T-helper 1 cell treated with Interleukin-12 subunit alpha and Interleukin-12 subunit beta and Interleukin-4 antibody, amounts not matched to agents 30 ng/mL and 1 ng/mL, for 36 hours (primary cell): ENCODE results near the gene NOL9. TPM values are rescaled to one million over a fixed set of nuclear protein-coding genes. Genes with fewer than 3 reads are reported as not detected.

Source experiments
- intact Hi-C: fragments of 100-400 bp; cut with micrococcal nuclease; formaldehyde crosslinking; loops from one replicate; pipeline ENCODE4 v1.15.1; 2024
- total RNA-seq: library from RNA; stranded (reverse); gene quantifications from 2 replicates; pipeline ENCODE4 v1.2.3, GENCODE V29; 2022

The NOL9 gene
- total RNA-seq, 1 donor from 2014 or later, result 54.5 TPM

GRCh38 chr1:6491081-6491449, 63.2 kb downstream of the NOL9 start:
- intact Hi-C loops, result loop anchor here (2.0 kb wide), 2 partner anchors 54 to 112 kb away; partner anchors contain the start of gene KLHL21

- intact Hi-C loops, result loop anchor here (1.0 to 2.0 kb wide), 5 partner anchors 24 to 112 kb away; partner anchors contain the start of genes KLHL21, NOL9 and TNFRSF25
These were observed 63.9 kb downstream of the NOL9 start for GRCh38 chr1:6490181-6491080.

GRCh38 chr1:6489799-6490180, 64.5 kb downstream of the NOL9 start:
- intact Hi-C loops, result loop anchor here (1.0 to 5.0 kb wide), 7 partner anchors 23 to 1158 kb away; partner anchors contain the start of genes KLHL21, NOL9 and TNFRSF25

- intact Hi-C loops, result loop anchor here (5.0 kb wide), 2 partner anchors 232 to 1158 kb away; no protein-coding TSS in a partner anchor
These were observed 64.9 kb downstream of the NOL9 start for GRCh38 chr1:6489383-6489765.

DNA sequence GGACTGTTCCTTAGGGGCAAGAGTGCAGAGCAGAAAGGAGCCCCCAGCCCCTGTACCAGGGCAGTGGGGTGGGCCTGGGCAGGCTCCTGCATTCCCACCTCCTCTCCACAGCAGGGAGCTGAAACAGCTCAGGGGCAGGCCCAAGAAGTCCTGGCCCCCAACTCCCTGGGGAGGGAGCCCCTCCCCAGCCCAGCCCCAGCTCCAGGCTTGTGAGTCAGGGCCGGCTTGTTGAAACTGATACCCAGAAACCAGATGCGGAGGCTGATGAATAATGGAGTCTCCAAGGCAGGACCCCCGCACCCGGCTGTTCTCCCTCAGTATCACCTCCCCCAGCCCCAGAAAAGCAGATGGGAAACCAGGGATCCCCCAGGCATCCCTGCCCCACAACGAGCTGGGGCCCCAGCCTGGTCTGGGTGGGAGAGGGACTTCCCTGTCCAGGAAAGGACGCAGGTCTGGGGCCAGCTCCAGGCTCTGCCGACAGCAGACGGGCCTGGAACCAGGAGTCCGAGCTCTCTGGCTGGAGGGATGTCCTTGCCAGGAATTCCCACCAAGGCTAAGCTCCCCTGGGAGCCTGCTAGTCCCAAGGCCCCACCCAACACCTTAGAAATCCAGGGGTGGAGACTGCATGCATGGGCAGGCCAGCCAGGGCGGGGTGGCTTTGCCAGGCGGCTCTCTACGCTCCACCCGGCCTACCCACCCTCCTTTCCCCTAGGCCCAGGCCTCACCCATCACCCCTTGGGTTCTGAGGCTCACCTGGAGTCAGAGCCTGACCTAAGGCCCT, 65.5 kb downstream of the NOL9 start:
- intact Hi-C loops, result loop anchor here (5.0 kb wide), 2 partner anchors 231 to 1159 kb away; no protein-coding TSS in a partner anchor

- intact Hi-C loops, result loop anchor here (5.0 kb wide), 2 partner anchors 231 to 1159 kb away; no protein-coding TSS in a partner anchor
These were observed 66.4 kb downstream of the NOL9 start for GRCh38 chr1:6487804-6488484.

DNA sequence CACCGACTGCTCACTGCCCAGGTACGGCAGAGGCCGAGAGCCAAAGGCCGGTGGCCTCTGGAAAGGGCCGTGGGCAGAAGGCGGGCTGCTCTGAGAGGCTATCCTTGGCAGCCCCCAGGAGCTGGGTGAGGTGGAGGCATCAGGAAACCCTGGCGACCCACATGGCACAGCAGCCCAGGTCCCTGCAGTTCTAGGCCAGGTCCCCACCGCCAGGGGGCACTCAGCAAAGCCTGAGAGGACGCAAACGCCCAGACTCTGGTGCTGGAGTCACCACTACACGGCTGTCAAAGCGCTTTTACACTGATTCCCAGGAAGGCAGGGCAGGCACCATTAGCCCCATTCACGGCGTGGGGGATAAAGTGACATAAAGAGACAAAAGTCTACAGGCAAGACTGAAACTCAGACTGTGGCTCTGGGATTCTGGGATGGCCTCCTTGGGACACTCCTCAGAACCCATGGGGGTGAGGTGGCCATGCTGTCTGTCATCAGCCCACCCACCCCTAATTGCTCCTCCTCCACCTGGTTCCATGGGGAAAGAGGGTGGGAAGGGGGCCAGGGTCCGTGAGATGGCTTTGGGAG, 67.8 kb downstream of the NOL9 start:
- intact Hi-C loops, result loop anchor here (1.0 to 5.0 kb wide), 6 partner anchors 37 to 1161 kb away; partner anchors contain the start of gene NOL9

DNA sequence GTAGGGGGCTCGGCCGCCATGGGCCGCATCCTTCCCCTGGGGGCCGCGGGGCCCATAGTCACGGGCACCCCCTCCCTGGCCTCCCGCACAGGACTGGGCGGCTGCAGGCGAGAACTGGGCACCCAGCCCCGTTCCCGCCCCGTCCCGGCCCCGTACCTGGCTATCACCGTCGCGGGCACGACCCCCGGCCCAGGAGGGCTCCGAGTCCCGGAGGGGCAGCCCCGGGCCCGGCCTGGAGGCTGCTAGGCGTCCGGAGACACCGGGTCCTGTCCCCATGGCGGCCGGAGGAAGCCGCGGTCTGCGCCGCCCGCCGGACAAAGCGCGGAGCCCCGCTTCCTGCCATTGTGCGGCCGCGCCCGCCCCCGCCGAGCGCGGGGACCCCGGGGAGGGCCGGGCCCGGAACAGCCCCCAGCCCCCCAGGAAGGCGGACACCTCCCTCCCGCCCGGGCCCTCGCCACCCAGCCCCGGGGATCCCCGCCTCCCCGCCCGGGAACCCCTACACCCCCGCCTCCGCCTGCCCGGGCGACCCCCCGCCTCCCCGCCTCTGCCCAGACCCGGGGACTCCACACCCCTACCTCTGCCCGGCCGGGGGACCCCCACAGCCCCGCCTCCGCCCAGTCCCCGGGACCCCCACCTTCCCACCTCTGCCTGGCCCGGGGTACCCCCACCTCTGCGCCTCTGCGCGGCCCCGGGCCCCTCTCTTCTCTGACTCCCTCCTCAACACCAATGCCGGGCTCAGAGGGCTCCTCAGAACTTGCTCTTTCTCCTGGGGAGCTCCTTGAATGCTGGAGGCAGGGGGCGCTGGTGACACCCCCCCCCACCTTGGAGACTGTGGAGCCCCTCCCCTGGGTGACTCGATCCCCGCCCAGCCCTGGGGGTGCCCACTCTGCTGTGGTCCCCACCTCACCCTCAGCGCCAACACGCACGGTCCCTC, 68.9 kb downstream of the NOL9 start:
- intact Hi-C loops, result loop anchor here (1.0 to 5.0 kb wide), 6 partner anchors 38 to 1162 kb away; partner anchors contain the start of gene NOL9

DNA sequence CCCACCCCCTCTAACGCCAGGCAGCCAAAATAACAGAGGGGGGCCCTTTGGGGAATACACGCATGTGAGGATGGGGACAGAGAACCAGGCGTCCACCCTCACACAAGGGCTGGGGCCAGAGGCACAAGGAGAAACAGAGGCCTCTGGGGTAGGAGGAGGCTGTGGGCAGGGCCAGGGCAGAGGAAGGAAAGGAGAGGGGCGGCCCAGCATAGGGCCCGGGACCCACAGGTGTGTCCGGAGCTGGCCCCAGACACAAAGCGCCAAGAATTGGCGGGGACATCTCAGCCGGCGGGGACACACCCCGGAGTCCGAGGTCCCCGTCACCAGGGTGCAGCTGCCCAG, 69.5 kb downstream of the NOL9 start:
- intact Hi-C loops, result loop anchor here (5.0 kb wide), 2 partner anchors 227 to 1163 kb away; no protein-coding TSS in a partner anchor

- intact Hi-C loops, result no loop called here
These were observed 70.6 kb downstream of the NOL9 start for GRCh38 chr1:6483761-6484117.

- intact Hi-C loops, result no loop called here
These were observed 71.1 kb downstream of the NOL9 start for GRCh38 chr1:6483017-6483760.

DNA sequence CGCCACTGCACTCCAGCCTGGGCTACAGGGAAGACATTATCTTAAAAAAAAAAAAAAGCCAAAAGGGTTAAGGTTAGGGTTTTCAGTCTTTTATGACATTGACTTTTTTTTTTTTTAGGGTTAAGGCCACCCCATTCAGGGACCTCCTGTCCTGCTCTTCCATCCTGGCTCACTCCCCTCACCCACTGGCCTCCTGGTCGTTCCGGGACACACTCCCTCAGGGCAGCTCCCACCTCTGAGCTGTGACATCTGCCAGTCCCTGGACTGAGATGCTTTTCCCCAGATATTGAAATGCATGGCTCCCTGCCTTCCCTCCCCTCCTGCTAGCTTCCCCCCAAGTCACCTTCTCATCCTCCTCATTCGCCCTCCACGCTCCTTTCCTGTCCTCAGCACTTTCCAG, 72.5 kb downstream of the NOL9 start:
- intact Hi-C loops, result no loop called here

- intact Hi-C loops, result loop anchor here (5.0 kb wide), 1 partner anchor 230 kb away; no protein-coding TSS in a partner anchor
These were observed 77.1 kb downstream of the NOL9 start for GRCh38 chr1:6477039-6477820.

GRCh38 chr1:6476483-6476882, 77.8 kb downstream of the NOL9 start:
- intact Hi-C loops, result loop anchor here (5.0 kb wide), 1 partner anchor 229 kb away; no protein-coding TSS in a partner anchor

GRCh38 chr1:6475381-6476133, 78.8 kb downstream of the NOL9 start:
- intact Hi-C loops, result loop anchor here (1.0 to 5.0 kb wide), 4 partner anchors 15 to 228 kb away; no protein-coding TSS in a partner anchor

GRCh38 chr1:6474815-6475282, 79.5 kb downstream of the NOL9 start:
- intact Hi-C loops, result loop anchor here (1.0 to 5.0 kb wide), 4 partner anchors 15 to 228 kb away; no protein-coding TSS in a partner anchor
